ENCODE measurements around the gene ACSS1.

DNA sequence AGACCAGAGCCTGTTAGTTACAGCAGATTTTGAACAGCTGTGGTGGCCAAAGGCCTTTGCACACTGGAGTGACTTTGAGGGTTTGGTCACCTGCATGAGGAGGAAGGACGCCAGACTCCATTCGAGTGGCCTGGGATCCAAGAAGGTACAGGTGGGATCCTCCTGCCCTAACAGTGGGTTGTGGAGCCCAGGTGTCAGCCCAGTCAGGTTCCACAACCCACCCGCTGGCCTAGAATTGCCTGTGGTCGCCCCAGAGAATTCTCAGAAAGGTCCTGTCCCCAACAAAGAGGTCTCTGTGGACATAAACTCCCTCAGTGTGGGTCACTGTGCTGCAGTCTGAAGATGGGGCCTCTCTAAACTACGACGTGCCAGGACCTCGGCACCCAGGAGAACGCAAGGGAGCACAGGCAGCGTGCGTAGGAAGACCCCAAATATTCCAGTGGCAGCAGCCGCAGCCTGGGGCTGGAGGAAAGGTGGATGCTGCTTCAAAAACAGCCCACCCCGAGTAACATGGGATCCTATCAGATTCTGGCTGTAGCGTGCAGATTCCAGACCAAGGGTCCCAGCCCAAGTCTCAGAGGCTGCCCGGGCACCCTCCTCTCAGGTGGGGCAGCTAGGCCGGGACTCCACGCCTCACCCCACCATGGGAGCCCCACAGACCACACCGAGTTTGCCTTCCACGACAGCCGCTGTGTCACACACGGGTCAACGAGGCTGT is 16.0 kb downstream of the ACSS1 start:
- TF ChIP-seq, protein P1, sequence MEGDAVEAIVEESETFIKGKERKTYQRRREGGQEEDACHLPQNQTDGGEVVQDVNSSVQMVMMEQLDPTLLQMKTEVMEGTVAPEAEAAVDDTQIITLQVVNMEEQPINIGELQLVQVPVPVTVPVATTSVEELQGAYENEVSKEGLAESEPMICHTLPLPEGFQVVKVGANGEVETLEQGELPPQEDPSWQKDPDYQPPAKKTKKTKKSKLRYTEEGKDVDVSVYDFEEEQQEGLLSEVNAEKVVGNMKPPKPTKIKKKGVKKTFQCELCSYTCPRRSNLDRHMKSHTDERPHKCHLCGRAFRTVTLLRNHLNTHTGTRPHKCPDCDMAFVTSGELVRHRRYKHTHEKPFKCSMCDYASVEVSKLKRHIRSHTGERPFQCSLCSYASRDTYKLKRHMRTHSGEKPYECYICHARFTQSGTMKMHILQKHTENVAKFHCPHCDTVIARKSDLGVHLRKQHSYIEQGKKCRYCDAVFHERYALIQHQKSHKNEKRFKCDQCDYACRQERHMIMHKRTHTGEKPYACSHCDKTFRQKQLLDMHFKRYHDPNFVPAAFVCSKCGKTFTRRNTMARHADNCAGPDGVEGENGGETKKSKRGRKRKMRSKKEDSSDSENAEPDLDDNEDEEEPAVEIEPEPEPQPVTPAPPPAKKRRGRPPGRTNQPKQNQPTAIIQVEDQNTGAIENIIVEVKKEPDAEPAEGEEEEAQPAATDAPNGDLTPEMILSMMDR (conservative IDR thresholded peaks at IDR 0.05; ENCODE audit: low read depth, low read length), result no peak
- TF ChIP-seq EZH2 (IDR thresholded peaks at IDR 0.05; ENCODE audit: low read length, unreplicated experiment) (no peak), EZH2phosphoT487 (IDR thresholded peaks at IDR 0.05; ENCODE audit: borderline replicate concordance, low read length) (no peak)
